GM18498 (cell line): Measurements from ENCODE around the gene RNF187.

Experiments used
- ATAC-seq: cut with Tn5 transposase; IDR thresholded peaks from one replicate; pipeline ENCODE4 v1.9.1; 2021; ENCODE audit warnings: mild to moderate bottlenecking, moderate library complexity; ENCODE audit not compliant: unreplicated experiment

Gene RNF187

GRCh38 chr1:228507961-228508652 is 20.9 kb downstream of the RNF187 start:
- no peak for ATAC-seq

DNA sequence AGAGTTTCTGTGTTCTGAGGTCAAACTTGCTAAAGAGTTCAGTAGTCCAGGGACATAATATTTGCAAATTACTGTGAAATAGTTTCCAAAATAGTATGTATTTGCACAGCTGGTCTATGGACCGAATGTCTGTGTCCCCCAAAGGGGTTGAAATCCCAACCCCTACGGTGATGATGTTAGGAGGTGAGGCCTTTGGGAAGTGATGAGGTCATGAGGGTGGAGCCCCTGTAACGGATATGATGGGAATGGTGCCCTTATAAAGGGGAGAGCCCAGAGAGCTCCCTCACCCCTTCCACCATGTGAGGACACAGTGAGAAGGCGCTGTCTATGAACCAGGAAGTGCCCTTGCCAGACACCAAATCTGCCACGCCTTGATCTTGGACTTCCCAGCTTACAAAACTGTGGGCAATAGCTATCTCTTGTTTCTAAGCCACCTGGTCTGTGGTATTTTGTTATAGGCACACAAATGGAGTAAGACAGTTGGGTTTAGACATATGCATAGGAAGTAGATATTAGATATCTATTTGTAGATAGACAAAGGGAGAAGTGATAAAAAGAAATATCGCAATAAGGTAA is 21.7 kb downstream of the RNF187 start:
- no peak for ATAC-seq

GRCh38 chr1:228510101-228510802 is 23.1 kb downstream of the RNF187 start:
- ATAC-seq = no peak

DNA sequence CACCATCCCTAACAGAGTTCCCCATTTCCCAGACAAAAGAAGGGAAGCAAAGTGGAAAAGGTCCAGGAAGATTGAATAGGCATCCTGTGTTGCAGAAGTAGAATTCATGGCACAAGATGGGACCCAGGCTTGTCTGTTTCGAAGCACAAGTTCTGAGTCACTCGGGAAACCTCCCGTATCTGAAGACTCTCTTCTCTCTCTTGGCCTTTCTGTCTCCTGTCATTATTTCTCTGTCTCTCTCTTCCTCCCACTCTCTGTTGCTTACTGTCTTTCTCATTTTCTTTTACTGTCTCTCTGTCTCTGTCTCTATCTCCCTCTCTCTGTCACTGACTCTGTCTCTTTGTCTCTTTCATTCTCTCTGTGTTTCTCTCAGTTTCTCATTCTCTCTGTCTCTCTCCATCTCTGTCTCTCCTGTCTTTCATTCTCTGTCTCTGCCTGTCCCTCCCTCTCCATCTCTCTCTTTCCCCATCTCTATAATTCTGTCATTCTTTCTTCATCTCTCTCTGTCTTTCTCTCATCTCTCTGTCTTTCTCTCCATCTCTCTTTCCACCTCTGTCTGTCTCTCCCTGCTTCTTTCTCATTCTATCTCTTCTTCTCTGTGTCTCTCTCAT is 23.7 kb downstream of the RNF187 start:
- ATAC-seq = no peak

DNA sequence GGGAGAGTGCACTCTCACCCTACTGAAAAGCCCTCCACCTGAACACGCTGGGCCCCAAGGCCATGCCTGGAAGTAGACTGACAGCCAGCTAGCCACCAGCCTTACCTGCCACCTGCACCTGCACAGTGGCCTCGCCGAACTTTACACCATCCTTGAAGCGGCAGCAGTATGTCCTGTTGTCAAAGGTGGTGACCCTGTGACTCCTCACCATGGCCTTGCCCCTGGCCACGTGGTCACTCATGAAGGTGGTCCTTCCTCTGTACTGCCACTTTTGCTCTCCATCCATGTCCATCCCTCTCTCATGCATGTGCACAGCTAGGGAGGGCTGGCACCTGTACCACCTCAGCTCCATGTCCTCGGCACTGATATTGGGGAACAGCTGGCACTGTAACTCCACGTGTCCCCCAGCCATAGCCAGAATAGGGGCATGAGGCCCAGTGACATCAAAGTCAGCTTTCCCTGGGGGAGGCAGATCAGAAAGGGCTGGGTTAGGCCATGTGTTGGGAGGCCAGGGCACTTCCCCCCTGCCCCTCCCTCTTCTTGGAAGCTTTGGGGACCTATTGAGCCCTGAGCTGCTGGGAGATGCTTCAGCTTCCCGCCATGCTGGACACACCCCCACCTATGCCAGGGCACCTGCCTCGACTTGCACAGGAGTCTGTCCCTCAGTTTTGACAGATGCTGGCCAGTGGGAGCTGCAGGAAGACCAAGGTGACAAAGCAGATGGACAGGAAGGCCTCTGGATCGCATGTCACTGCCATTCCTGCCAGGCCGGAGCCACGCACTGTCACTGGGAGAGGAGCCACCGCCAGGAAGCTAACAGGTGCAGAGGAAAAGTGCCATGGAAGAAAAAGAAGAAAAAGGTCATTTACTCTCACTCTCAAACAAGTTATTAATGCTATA is 24.6 kb downstream of the RNF187 start:
- no peak for ATAC-seq

GRCh38 chr1:228512781-228513198 is 25.6 kb downstream of the RNF187 start:
- no peak for ATAC-seq

DNA sequence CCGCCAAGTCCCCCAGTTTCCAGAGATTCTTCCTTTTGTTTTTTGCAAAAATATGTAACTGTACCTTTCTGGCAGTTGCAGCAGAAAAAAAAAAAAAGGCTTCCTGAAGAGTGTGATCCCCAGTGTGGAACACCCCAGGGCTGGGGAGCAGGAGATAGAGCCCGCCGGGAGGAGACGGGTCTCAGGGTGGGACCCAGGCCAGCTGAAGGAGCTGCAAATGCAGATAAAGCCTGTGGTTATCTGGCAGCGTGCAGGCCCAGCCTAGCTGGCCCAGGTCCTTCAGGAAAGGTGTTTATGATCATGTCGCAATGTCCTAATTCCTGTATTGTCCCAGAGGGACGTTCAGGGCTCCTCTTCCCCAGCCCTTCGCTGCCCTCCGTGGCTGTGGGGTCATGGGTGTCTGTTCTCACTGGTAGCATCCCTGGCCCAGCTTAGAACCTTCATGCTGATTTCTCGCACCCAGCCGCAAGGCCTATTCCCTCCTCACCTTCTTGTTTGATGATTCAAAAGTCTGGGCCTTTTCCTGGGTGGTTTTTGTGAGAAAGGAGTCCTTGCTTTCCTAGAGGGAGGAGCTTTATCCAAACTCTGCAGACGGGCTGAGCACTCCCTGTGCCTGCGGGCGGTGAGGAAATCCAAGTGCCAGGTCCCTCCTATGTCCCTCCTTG is 26.2 kb downstream of the RNF187 start:
- no peak for ATAC-seq

- no peak for ATAC-seq
Measured at GRCh38 chr1:228514421-228514820, 27.2 kb downstream of the RNF187 start.

DNA sequence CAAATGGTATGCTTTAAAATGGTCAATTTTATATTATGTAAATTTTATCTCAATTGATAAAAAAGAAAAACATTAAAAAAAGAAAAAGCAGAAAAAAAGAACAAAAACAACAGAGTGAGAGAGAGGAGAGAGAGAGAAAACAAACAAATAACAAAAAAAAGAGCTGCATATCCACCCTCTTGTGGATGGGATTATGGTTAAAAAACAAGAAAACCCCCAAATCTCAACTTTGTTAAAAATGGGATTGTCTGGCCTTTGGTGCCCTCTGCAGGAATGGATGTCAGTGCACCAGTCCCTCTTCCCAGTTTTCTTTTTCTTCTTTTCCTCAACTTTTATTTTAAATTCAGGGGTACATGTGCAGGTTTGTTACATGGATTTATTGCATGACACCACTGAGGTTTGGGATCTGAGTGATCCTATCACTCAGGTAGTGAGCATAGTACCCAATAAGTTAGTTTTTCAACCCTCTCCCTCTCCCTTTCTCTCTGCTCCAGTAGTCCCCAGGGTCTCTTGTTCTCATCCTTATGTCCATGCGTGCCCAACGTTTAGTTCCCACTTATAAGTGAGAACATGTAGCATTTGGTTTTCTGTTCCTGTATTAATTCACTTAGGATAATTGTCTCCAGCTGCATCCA is 28.1 kb downstream of the RNF187 start:
- no peak for ATAC-seq

DNA sequence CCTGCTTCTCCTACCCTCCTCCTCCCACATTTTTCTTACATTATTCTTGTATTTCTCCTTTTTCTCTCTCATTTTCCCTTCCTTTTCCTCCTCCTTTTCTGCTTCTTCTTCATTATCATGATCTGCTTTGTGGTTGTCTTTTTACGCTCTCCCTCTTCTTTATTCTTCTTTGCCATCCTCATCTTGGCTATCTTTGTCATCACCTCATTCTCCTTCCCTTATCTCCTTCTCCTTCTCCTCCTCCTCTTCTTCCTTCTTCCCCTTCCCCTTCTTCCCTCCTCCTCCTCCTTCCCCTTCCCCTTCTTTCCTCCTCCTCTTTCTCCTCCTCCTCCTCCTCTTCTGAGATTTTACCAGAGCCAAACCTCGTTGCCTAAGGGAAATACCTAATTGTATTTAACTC is 30.5 kb downstream of the RNF187 start:
- ATAC-seq = no peak

- no peak for ATAC-seq
Measured at GRCh38 chr1:228527596-228527995, 40.4 kb downstream of the RNF187 start.

- no peak for ATAC-seq
Measured at GRCh38 chr1:228528612-228529011, 41.4 kb downstream of the RNF187 start.

- no peak for ATAC-seq
Measured at GRCh38 chr1:228530086-228530758, 43.0 kb downstream of the RNF187 start.

DNA sequence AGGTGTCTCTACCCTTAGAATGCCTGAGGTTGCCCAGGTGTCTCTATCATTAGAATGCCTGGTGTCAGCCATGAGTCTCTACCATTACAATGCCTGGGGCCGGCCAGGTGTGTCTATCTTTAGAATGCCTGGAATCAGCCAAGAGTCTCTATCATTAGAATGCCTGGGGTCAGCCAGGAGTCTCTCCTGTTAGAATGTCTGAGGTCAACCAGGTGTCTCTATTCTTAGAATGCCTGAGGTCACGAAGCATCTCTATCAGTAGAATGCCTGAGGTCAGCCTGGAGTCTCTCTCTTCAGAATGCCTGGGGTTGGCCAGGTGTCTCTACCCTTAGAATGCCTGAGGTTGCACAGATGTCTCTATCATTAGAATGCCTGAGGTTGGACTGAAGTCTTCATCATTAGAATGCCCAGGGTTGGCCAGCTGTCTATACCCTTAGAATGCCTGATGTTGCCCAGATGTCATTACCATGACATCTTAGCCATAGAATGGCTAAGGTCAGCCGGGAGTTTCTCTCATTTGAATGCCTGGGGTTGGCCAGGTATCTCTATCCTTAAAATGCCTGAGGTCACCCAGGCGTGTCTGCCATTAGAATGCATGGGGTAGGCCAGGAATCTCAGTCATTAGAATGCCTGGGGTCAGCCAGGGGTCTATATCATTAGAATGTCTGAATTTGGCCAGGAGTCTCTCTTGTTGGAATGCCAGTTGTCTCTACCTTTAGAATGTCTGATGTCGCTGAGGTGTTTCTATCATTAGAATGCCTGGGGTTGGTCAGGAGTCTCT is 44.0 kb downstream of the RNF187 start:
- ATAC-seq = no peak

DNA sequence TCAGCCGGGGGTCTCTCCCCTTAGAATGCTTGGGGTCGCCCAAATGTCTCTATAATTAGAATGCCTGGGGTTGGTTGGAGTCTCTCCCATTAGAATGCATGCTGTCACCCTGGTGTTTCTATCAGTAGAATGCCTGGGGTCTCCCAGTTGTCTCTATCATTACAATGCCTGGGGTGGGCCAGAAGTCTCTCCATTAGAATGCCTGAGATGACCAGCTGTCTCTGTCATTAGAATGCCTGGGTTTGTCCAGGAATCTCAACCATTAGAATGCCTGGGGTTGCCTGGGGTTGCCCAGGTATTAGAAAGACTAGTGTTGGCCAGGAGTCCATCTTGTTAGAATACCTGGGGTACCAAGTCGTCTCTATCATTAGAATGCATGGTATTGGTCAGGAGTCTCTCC is 51.6 kb downstream of the RNF187 start:
- ATAC-seq = no peak

DNA sequence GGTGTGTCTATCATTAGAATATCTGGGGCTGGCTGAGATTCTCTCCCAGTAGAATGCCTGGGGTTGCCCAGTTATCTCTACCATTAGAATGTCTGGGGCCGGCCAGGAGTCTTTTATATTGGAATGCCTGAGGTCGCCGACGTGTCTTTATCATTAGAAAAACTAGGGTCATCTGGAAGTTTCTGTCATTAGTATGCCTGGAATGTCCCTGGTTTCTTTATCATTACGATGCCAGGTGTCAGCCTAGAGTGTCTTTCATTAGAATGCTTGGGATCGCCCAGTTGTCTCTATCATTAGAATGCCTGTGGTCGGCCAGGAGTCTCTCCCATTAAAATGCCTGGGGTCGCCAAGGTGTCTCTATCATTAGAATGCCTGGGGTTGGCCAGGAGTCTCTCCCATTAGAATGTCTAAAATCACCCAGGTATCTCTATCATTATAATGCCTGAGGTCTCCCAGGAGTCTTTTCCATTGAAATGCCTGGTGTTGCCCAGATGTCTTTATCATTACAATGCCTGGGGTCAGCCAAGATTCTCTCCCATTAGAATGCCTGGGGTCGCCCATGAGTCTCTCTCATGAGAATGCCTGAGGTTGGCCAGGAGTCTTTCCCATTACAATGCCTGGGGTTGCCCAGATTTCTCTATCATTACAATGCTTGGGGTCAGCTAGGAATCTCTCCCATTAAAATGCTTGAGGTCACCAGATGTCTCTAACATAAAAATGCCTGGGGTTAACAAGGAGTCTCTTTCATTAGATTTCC is 53.2 kb downstream of the RNF187 start:
- ATAC-seq = no peak

DNA sequence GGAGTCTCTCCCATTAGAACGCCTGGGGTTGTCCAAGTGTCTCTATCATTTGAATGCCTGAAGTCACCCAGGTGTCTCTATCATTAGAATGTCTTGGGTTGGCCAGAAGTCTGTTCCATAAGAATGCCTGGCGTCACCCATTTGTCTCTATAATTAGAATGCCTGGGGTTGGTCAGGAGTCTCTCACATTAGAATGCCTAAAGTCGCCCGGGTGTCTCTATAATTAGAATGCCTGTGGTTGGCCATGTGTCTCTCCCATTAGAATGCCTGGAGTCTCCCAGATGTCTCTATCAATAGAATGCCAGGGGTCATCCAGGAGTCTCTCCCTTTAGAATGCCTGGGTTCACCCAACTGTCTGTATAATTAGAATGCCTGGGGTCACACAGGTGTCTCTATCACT is 54.5 kb downstream of the RNF187 start:
- ATAC-seq = no peak

DNA sequence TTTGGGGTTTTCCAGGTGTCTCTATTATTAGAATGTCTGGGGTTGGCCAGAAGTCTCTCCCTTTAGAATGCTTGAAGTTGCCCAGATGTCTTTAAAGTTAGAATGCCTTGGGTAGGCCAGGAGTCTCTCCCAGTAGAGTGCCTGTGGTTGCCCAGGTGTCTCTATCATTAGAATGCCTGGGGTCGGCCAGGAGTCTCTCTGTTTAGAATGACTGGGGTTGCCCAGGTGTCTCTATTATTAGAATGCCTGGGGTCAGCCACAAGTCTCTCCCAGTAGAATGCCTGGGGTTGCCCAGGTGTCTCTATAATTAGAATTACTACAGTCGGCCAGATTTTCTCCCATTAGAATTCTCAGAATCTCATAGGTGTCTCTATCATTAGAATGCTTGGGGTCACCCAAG is 55.2 kb downstream of the RNF187 start:
- no peak for ATAC-seq
